Renal cortex interstitium (tissue), 11 donors: ENCODE measurements around the gene CTSW. TPM values are rescaled to one million over a fixed set of nuclear protein-coding genes. Genes with fewer than 3 reads are reported as not detected.

Experiments used
- DNase-seq, 11 donors: peaks; one replicate each; pipeline ENCODE4 v3.0.0-alpha.2; 2013; ENCODE audit warnings: low read depth in 9 of 11, low spot score in 4 of 11; ENCODE audit errors: extremely low read depth in 1 of 11
- polyA plus RNA-seq, 3 donors: library from polyadenylated mRNA; unstranded; fragments of 120-200 nt; gene quantifications; one replicate each; pipeline ENCODE4 v1.2.1, GENCODE V29; 2013; ENCODE audit not compliant: insufficient read length in 3 of 3

CTSW gene
- polyA plus RNA-seq, 3 donors: 0.47 to 1.3 (median 1.0) TPM

DNA sequence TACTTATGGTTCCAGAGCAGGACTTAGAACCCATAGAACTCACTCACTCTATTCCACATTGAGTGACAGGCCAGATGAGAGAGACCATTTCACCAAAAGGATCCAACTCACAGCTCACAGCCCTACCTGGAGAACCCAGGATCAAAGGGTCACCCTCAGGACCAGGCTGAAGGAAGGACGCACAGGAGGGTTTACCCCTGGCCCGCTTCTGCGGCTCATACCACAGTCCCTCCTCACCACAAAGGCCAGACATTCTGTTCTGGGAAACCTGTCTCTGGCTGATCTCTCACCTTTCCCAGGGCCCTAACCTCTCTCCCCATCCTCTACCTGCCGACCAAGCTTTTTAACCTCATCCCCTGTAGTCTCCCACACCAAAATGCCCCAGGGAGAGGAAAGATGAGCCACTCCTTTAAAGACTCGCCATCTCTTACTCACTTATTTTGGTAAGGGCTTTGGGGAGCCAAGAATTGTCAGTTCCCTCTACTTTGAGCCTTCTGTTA, 15.9 kb downstream of the CTSW start:
- DNase-seq: no peak

DNA sequence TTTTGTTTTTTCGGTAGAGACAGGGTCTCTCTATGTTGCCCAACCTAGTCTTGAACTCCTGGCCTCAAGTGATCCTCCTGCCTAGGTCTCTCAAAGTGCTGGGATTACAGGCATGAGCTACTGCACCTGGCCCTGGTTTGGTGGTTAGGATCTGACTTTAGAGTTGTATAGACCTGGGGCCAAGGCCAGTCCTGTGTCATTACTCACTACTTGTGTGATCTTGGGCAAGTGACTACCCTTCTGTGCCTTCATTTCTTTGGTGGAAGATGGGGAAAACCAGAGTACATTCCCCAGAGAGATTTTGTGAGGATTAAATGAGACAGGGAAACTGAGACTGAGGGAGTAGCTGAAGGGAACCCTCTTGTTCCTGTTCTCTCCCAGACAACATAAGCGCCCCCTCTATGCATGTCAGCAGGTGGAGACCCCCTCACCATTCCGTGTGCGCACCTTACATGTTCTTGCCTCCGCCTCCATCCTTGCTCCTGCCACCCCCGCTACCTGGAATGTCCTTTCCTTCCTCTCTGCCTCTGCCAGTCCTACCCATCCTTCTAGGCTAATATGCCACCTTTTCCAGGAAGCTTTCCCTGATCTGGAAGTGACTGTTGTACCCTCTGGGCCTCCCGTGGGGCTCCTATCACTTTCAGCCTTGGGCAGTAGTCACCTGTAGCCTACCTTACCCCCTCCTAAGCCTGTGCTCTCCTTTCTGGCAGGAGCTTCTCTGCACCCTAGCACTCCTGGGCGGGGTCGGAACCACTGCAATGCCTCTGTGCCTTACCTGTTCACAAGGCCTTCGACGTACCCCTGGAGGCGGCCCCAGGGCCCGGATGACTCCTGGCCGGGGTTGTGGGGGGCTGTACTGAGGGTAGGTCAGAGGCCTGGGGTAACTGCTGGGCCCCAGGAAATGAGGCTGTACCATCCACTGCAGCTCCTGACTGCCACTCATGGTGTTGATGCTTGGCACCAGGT, 16.7 kb downstream of the CTSW start:
- DNase-seq: no peak

DNA sequence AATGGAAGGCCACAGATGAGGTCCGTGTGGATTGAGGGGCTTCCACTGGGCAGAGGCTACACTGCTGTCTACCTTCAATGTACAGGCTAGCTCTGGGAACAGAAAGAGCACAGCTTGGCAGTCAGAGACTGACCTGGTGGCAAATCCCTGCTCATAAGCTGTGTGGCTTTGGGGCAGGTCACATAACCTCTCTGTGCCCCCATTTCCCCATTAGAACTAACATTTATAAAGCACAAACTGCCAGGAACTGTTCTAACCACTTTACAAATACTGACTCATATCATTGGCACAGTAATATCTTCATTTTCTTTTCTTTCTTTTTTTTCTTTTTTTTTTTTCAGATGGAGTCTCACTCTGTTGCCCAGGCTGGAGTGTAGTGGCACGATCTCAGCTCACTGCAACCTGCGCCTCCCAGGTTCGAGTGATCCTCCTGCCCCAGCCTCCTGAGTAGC, 17.4 kb downstream of the CTSW start:
- DNase-seq: no peak

DNA sequence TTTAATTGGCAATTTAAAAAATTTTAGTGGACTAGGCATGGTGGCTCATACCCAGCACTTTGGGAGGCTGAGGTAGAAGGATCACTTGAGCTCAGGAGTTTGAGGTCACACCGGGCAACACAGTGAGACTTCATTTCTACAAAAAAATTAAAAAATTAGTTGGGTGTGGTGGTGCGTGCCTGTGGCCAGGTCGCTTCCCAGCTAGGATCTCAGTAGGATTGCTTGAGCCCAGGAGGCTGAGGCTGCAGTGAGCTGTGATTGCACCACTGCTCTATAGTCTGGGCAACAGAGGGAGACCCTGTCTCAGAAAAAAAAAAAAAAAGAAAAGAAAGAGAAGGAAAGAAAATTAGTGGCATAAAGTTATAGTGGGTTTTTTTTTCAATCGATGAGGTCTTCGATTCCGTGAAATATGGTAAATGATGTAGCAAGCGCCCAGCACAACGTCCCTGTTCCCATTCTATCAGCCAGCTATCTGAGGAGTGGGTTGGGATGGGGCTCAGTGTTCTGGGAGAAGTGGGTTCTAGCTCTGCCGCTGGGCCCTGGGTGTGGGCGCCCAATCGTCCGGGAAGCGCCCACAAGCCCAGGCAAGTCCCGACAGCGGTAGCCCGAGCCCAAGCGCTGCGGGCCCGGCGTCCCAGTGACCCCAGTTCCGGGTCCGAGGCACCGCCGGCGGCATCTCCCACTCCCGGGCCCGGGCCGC, 19.2 kb downstream of the CTSW start:
- DNase-seq: no peak

DNA sequence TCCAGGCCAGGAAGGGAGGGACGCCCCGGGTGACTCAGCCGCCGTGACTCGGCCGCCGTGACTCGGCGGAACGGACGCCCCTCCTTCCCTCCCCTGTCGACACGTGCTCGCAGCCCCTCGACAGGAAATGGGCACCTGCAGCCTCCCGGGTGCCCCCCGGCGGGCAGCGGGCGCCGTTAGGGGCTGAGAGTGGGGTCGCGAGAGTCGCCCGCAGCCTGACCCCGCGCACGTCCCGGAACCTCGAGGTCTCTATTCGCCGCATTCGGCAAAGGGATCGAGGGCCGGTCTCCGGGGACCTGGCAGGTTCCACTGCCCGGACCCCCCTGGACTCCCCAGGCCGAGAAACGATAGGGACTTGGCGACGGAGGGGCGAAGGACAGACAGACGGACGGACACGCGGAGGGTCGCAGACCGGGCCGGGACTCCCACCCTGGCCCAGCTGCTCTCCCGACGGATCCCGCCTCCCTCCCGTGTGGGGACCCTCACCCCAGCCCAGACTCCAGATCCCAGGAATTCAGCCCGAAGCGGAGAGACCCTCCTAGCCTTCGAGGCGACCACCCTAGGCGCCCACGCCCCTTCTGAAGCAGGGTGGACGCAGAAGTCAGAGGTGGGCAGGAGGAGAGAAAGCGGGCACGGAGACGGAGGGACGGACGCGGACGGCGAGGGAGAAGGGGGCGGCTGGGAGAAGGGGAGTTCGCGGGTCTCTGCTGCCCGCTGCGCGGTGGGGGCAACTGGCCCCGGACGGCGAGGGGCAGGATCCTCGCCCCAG, 19.9 kb downstream of the CTSW start:
- no peak for DNase-seq

DNA sequence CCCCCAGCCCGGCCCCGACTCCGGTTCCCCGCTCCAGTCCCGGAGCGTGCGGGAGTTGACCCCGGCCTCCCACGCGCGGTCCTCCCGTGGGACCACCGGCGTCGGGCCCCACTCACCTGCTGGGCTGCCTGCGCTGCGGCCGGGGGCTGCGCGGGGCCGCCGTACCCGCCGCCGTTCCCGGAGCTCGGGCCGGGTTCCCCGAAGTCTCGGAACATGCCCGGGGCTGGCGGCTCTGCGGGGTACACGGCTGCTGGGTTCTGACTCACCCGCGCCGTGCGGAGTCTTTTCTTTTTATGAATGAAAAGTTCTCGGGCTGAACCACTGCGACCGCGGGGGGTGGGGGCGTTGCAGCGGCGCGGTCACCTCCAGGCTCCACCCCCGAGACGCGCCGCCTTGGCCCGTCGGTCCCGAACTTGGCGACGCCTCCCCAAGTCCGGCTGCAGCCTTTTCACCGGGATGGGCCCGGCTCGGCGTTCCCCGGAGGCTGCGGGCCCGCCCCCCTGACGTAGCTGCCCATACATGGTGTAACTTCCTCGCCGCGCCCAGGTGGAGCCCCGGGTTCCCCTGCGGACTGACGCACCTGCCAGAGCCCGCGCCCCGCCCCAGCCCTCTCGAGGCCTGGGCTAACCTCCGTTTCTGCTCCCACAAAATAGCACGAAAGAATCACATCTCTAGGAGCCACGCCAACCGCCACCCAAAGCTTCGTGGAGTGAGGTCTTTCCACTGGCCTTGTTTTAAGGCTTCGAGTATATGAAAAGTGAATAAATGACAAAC, 20.7 kb downstream of the CTSW start, which contains the start of gene FOSL1:
FOSL1 (minus strand) TSS at position 264 of the 774 bp plus-strand sequence; CDS start at position 215, 49 bp downstream.
- no peak for DNase-seq

DNA sequence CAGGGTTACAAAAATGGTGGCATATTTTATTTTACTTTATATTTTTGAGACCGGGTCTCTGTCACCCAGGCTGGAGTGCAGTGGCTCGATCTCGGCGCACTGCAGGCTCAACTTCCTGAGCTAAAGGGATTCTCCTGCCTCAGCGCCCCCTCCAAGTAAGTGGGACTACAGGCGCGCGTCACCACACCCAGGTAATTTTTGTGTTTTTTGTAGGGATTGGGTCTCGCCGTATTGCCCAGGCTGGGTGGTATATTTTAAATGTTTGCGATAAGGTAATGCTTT, 21.2 kb downstream of the CTSW start:
- DNase-seq: no peak

DNA sequence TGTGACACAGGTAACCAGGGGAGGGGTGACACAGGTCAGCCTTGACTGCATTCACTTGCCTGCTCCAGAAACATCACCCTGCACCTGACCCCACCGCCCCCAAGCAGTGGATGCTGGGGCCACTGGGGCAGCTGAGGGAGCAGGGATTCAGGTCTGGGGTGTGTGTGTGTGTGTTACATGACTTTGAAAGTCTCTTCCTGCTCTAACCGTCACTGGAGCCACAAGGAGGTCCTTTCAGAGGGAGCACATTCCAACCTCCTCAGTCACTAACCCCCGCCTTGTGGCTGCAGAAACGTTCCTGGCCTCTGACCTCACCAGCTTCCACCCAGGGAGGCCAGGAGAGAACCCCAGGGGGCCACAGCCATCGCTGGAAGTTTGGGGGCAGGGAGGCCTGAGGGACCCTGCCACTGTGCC, 23.4 kb downstream of the CTSW start:
- DNase-seq: no peak

DNA sequence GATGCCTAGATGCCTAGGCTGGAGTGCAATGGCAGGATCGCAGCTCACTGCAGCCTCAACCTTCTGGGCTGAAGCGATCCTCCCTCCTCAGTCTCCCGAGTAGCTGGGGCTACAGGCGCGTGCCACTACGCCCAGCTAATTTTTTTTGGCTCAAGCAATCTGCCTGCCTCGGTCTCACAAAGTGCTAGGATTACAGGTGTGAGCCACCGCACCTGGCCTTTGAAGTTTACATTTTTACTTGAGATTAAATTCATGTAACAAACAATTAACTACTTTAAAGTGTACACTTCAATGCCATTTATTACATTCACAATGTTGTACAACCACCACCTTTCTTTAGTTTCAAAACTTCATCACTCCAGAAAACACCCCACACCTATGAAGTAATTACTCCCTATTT, 24.1 kb downstream of the CTSW start:
- no peak for DNase-seq

DNA sequence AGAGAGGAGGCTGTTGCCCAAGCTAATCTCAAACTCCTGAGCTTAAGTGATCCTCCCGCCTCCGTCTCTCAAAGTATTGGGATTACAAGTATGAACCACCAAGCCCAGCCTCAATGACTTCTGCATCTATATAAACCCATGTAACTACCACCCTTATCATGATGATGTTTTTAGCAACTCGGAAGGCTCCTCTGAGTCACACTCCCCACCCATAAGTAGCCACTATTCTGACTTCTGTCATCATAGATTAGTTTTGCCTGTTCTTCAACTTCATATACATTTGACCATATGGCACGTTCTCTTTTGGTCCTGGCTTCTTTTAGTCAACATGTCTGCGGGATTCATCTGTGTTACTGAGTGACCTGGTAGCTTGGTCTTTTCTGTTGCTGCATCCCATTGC, 27.0 kb downstream of the CTSW start:
- DNase-seq: no peak

DNA sequence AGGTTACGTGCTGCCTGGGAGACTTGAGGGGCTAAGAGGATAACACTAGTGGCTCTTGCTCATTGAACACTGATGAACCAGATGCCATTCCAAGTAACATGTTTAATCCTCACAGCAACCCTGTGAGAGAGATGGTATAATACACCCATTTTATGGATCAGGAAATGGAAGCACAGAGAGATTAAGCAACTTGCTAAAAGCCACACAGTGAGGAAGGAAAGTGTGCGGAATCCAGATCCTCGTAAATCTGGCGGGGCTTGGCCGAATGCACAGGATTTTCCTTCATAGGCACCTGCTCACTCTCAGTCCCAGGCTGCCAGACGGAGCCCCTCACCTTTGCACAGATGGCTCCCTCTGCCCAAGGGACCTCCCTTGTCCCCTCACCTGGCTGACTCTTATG, 28.2 kb downstream of the CTSW start:
- no peak for DNase-seq

DNA sequence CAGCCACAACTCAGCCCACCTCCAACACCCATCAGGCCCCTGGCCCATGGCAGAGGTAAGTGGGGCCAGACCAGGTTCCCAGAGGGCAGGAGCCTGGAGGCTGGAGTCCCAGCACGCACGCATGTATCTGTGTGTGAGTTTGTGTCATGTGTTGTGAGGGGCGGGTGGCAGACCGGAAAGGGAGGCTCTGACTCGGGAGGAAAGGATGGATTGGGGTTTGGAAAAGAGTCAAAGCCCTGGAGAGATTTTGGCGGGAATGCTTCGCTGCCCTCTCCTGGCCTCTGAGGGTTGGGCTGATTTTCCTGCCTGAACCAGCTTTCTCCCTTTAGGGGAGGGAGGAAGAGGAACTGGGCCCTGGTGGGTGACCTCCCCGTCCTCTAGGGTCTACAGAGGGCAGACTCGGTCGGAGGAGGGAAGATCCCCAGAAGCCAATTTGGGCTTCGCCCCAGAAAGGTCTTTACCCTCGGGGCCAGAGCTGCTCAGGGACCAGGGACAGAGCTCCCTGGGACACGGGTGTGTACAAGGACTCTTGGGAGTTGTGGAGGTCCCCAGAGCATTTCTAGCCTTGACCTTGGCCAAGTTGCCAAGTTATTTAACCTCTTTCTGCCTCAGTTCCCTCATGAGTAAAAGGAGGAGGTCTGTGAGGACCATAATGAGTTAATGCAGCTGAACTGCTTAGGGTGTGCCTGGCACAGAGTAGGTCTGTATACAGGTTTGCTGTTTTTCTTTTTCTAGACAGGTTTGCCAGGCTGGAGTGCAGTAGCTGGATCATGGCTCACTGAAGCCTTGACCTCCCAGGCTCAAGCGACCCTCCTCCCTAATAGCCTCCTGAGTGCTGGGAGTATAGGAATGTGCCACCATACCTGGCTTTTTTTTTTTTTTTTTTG, 32.3 kb downstream of the CTSW start:
- DNase-seq: no peak

DNA sequence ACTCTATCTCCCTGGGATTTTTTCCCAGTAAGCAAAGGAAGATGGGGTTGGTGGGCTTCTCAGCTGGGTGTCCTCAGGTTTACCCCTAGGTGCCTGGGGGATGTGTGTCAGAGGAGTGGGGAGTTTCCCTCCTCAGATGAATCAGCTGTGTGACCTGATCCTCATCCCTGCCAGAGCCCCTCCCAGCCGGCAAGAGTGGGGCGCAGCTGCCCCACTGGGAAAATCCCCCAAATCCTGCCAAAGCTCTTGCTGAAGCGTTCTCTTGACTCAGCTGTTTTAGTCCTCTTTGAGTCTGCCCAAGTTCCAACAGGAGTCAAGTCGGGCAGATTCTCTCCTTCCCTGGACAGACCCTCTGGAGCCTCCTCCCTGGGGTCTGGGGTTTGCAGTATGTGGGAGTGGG, 33.2 kb downstream of the CTSW start:
- DNase-seq: no peak

DNA sequence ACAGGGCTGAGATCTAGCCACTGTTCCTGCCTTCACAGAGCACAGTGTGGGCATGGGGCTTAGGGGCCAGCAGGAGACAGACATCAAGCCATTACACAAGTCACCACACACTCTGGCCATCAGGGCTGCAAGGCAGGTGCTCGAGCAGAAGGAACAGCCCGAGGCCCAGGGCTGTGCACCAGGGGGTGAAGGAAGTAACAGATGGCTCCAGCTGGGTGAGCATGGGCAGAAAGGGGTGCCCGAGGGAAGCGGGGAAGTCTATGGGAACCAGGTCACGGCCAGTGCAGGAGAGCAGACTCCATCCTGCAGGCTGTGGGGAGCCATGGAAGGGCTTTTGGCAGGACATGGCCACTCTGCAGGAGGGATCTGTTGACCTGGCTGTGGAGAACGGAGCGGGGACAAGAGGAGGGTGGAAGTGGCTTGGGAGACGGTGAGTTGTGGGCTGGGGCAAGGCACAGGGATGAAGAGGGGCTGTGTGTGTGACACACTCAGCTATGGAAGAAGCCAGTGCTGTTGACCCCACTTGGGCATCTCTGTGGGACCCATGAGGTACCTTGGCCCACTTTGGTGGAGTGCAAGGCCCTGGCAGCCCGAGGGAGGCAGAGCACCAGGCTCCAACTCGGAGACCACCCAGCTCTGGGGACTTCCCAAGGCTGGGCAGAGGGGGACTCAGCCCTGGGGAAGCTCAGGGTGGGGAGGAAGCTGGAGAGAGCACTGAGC, 35.6 kb downstream of the CTSW start:
- no peak for DNase-seq

DNA sequence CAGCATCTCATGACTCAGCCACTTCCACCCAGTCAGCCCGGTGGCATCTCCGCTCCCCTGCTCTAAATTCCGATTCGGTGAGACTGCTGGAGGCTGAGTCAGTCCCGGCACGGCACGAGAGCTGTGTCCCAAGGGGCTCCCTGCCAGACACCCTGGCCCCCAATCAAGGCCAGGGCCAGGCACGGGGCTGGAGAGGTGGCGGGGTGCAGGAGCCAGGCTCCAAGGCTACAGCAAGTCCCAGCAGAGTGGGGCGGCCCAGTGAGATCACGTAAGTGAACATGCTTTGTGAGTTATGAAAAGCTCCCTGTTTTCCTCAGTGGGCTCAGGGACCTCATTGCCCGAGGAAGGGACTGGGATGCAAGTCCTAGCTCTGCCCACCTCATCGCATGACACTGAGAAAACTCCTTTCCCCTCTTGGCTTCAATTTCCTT, 36.2 kb downstream of the CTSW start:
- no peak for DNase-seq

DNA sequence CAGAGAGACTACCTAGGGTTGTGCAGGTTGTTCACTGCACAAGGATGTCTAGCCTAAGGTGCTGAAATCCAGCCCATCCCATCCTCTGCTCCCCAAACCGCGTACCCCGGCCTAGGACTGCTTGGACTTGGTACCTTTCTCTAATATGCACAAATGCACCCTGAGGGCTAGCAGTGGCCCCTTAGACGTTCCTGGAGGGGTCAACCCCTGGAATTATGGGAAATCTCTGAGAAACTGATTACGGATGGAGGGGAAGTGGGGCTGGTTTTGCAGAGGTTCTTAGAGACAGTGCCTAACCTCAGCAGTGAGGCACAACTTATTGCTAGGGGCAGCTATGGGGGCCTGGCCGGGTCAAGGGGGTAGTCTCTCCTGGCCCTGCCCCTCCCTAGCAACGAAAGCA, 36.8 kb downstream of the CTSW start:
- DNase-seq: no peak

DNA sequence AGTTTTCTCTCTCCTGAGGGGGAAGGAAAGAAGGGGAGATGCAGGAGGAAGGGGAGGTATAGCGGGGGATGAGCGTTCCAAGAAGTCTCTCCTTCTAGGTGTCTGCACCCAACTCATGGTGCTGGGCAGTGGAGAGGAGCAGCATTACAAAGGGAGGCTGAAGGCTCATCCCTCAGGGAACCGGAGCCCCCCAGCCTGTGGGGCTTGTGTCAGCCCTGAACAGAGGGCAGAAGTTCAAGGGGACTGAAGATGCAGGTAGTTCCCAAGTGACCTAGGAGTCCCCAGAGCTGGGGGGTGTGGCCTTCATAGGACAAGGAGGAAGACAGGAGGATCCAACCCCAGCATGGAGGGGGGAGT, 37.4 kb downstream of the CTSW start:
- DNase-seq: no peak
